B cell (primary cell): Measurements from ENCODE around the gene UBN2. TPM values are rescaled to one million over a fixed set of nuclear protein-coding genes. Genes with fewer than 3 reads are reported as not detected.
"Not testable (repeated sequence)": the region's sequence is repeated elsewhere in the genome, so short reads cannot be mapped to it uniquely, and the experiment has no call there.

Source experiments
- ATAC-seq: fragments of 200-7000 bp; cut with Tn5 transposase; one replicate; pipeline ENCODE4 v1.10.0; 2021; ENCODE audit warnings: low read depth, mild to moderate bottlenecking, moderate number of reproducible peaks, moderate library complexity
- CTCF ChIA-PET: fragments of 350-600 bp; sonication (Branson Sonifier 250); formaldehyde crosslinking; loops from one replicate; lab custom pipeline; 2021; ENCODE audit warnings: antibody characterized with exemption, inconsistent platforms; lab: Charles Lee
- POLR2A ChIA-PET: fragments of 350-600 bp; sonication (Branson Sonifier 250); formaldehyde crosslinking; loops from one replicate; lab custom pipeline; 2021; ENCODE audit warnings: antibody characterized with exemption; lab: Charles Lee
- DNase-seq: peaks from one replicate; pipeline ENCODE4 v3.0.0; 2013
- H2AFZ ChIP-seq: 2 replicates; pipeline ENCODE4 v1.6.1; 2012; ENCODE audit warnings: mild to moderate bottlenecking, low read depth, low read length; ENCODE audit not compliant: insufficient read depth, poor library complexity, severe bottlenecking
- H3K27ac ChIP-seq, 2 donors: 1 replicate in 1 of 2; 2 replicates in 1 of 2; pipeline ENCODE4 v1.5.1; 2012 to 2013; ENCODE audit warnings: low read length in 2 of 2, mild to moderate bottlenecking in 2 of 2, moderate library complexity in 1 of 2
- H3K27me3 ChIP-seq, 4 experiments: fragments of 200-600 bp in 1 of 4; sonication (generic) in 1 of 4; replicated peaks in 1 of 4; 1 replicate in 2 of 4; 2 replicates in 2 of 4; pipeline versions ENCODE4 v1.6.1 to v1.7.0; 2013 to 2016; ENCODE audit warnings: low read length in 3 of 4, mild to moderate bottlenecking in 2 of 4, mixed read lengths in 1 of 4, moderate library complexity in 1 of 4; ENCODE audit not compliant: insufficient read depth in 4 of 4, control insufficient read depth in 3 of 4; ENCODE audit errors: control extremely low read depth in 1 of 4
- H3K36me3 ChIP-seq, 2 experiments: replicated peaks in 1 of 2; 1 replicate in 1 of 2; 2 replicates in 1 of 2; pipeline versions ENCODE4 v1.6.1 to v1.7.1; 2013; ENCODE audit warnings: low read length in 1 of 2; ENCODE audit not compliant: insufficient read depth in 2 of 2, control insufficient read depth in 1 of 2; ENCODE audit errors: control extremely low read depth in 1 of 2, extremely low read depth in 1 of 2
- H3K4me1 ChIP-seq, 2 donors: fragments of 200-600 bp in 1 of 2; sonication (generic) in 1 of 2; 1 replicate in 1 of 2; 2 replicates in 1 of 2; pipeline versions ENCODE4 v1.5.1 to v1.6.1; 2013 to 2017; ENCODE audit warnings: low read length in 2 of 2; ENCODE audit not compliant: control insufficient read depth in 2 of 2, insufficient read depth in 2 of 2
- H3K4me2 ChIP-seq: replicated peaks from 2 replicates; pipeline ENCODE3; 2012; ENCODE audit warnings: mild to moderate bottlenecking, low read depth, low read length; ENCODE audit not compliant: poor library complexity, severe bottlenecking
- H3K4me3 ChIP-seq, 5 experiments: fragments of 200-600 bp in 1 of 5; sonication (generic) in 1 of 5; 1 replicate in 3 of 5; 2 replicates in 2 of 5; pipeline versions ENCODE4 v1.5.1 to v1.7.0; 2011 to 2016; ENCODE audit warnings: low read length in 4 of 5, mild to moderate bottlenecking in 4 of 5, low read depth in 2 of 5, control low read depth in 1 of 5, moderate library complexity in 1 of 5; ENCODE audit not compliant: insufficient read depth in 1 of 5; ENCODE audit errors: control extremely low read depth in 1 of 5, extremely low read depth in 1 of 5
- H3K79me2 ChIP-seq: fragments of 200-600 bp; sonication (generic); one replicate; pipeline ENCODE4 v1.6.0; 2016; ENCODE audit warnings: low read length; ENCODE audit not compliant: control insufficient read depth, insufficient read depth
- H3K9ac ChIP-seq: fragments of 200-600 bp; sonication (generic); 2 replicates; pipeline ENCODE4 v1.6.1; 2017; ENCODE audit warnings: mild to moderate bottlenecking, low read length, moderate library complexity
- H3K9me3 ChIP-seq, 3 donors: one replicate each; pipeline versions ENCODE4 v1.6.1 to v1.7.1; 2013; ENCODE audit warnings: low read length in 2 of 3; ENCODE audit not compliant: control insufficient read depth in 2 of 3, insufficient read depth in 1 of 3; ENCODE audit errors: control extremely low read depth in 1 of 3
- H4K20me1 ChIP-seq: 2 replicates; pipeline ENCODE4 v1.6.0; 2012; ENCODE audit warnings: mild to moderate bottlenecking, low read length; ENCODE audit not compliant: insufficient read depth, control insufficient read depth, poor library complexity, severe bottlenecking
- H3K27ac Mint-ChIP-seq: one replicate; pipeline ENCODE4 v1.8.0; 2021; ENCODE audit warnings: mixed read lengths
- H3K27me3 Mint-ChIP-seq: one replicate; pipeline ENCODE4 v1.8.0; 2021; ENCODE audit warnings: mixed read lengths
- H3K4me1 Mint-ChIP-seq: one replicate; pipeline ENCODE4 v1.8.0; 2021; ENCODE audit warnings: mixed read lengths
- H3K4me3 Mint-ChIP-seq: one replicate; pipeline ENCODE4 v1.8.0; 2021; ENCODE audit warnings: mixed read lengths
- H3K9me3 Mint-ChIP-seq: one replicate; pipeline ENCODE4 v1.8.0; 2022; ENCODE audit warnings: mixed read lengths; ENCODE audit not compliant: insufficient read depth
- CTCF ChIP-seq: fragments of 200-600 bp; IDR thresholded peaks from one replicate; pipeline ENCODE4 v1.8.0; 2022; ENCODE audit warnings: antibody characterized with exemption, mild to moderate bottlenecking
- EZH2 ChIP-seq: IDR thresholded peaks from 2 replicates; pipeline ENCODE4 v1.6.1; 2012; ENCODE audit warnings: borderline replicate concordance, low read depth, mild to moderate bottlenecking, moderate library complexity, low read length; ENCODE audit not compliant: insufficient read depth, poor library complexity, severe bottlenecking
- WGBS: methylation state at CpG from one replicate; pipeline ENCODE4 v1.1.5; 2013; ENCODE audit warnings: missing lambda C conversion rate; ENCODE audit not compliant: insufficient coverage; 5-methylcytosine and 5-hydroxymethylcytosine counted together
- intact Hi-C: fragments of 100-400 bp; cut with micrococcal nuclease; formaldehyde crosslinking; loops from one replicate; pipeline ENCODE4 v1.10.0; 2022
- polyA plus RNA-seq: library from polyadenylated mRNA; depleted of rRNA; stranded (reverse); fragments of >200 nt; gene quantifications from 2 replicates; pipeline ENCODE4 v1.2.3, GENCODE V29; 2012
- total RNA-seq, 2 donors: library from RNA; stranded (reverse); fragments of 120-200 nt in 1 of 2; gene quantifications; 1 replicate in 1 of 2; 2 replicates in 1 of 2; pipeline versions ENCODE4 v1.2.3 to v1.2.4, GENCODE V29; 2013 to 2022

UBN2 gene
- total and polyA plus RNA-seq, 2 donors (not counting 1 experiment from before 2014, with no cell fraction given) = 2.4 to 33.4 TPM

GRCh38 chr7:139317939-139318505, 87.0 kb downstream of the UBN2 start:
- ATAC-seq = no peak
- H3K4me2 ChIP-seq = no peak overlapping the region
- no peaks in the 10 kb centered on the region for H3K79me2 ChIP-seq
- no peak for DNase-seq
- intact Hi-C loops = no loop called here
- H3K4me3 Mint-ChIP-seq = no peak overlapping the region
- no peak overlapping the region for H3K27ac ChIP-seq
- H2AFZ ChIP-seq = no peak overlapping the region
- H3K4me3 ChIP-seq = no peak overlapping the region
- H3K27me3 ChIP-seq = no peaks in the 10 kb centered on the region
- H3K4me1 ChIP-seq = no peaks in the 10 kb centered on the region
- no peaks in the 10 kb centered on the region for H3K4me1 Mint-ChIP-seq
- H3K36me3 ChIP-seq = no peaks in the 10 kb centered on the region
- H3K9ac ChIP-seq = no peak overlapping the region
- POLR2A ChIA-PET = no interaction called here
- H3K9me3 ChIP-seq = no peaks in the 10 kb centered on the region
- TF ChIP-seq CTCF = no peak
- no peak for TF ChIP-seq EZH2
- no peaks in the 10 kb centered on the region for H4K20me1 ChIP-seq
- no peak overlapping the region for H3K27ac Mint-ChIP-seq
- no peaks in the 10 kb centered on the region for H3K9me3 Mint-ChIP-seq
- WGBS = 63% methylated on average over 4 of the region's 5 CpGs
- no peaks in the 10 kb centered on the region for H3K27me3 Mint-ChIP-seq
- CTCF ChIA-PET = no interaction called here

- Histone ChIP-seq H3K4me3 (no peak overlapping the region), H4K20me1 (no peaks in the 10 kb centered on the region), H3K27me3 (no peaks in the 10 kb centered on the region), H3K36me3 (no peaks in the 10 kb centered on the region), H3K4me1 (no peaks in the 10 kb centered on the region), H3K79me2 (no peaks in the 10 kb centered on the region), H3K4me2 (no peak overlapping the region), H3K27ac (no peak overlapping the region), H2AFZ (no peak overlapping the region), H3K9ac (no peak overlapping the region), H3K9me3 (no peaks in the 10 kb centered on the region)
- no peaks in the 10 kb centered on the region for H3K4me1 Mint-ChIP-seq
- H3K27ac Mint-ChIP-seq = no peak overlapping the region
- 83% methylated on average over 11 of the region's 11 CpGs for WGBS
- ChIA-PET POLR2A (no interaction called here), CTCF (no interaction called here)
- DNase-seq (no peak), ATAC-seq (no peak)
- TF ChIP-seq EZH2 (no peak), CTCF (no peak)
- no peaks in the 10 kb centered on the region for H3K9me3 Mint-ChIP-seq
- no peaks in the 10 kb centered on the region for H3K27me3 Mint-ChIP-seq
- H3K4me3 Mint-ChIP-seq = no peak overlapping the region
- intact Hi-C loops = no loop called here
Observed at GRCh38 chr7:139321071-139321745, 90.2 kb downstream of the UBN2 start.

GRCh38 chr7:139324709-139325108, 93.7 kb downstream of the UBN2 start:
- H3K4me3 ChIP-seq, ATAC-seq, DNase-seq, H3K27ac ChIP-seq, H4K20me1 ChIP-seq, H3K79me2 ChIP-seq, CTCF ChIA-PET, H3K4me3 Mint-ChIP-seq, H3K27me3 ChIP-seq, POLR2A ChIA-PET, H3K27me3 Mint-ChIP-seq, H2AFZ ChIP-seq, H3K9me3 Mint-ChIP-seq, H3K4me1 ChIP-seq, H3K4me2 ChIP-seq, H3K36me3 ChIP-seq, H3K4me1 Mint-ChIP-seq, H3K9ac ChIP-seq, H3K9me3 ChIP-seq, H3K27ac Mint-ChIP-seq, intact Hi-C loops: not testable (repeated sequence)
- 80% methylated on average over 1 of the region's 11 CpGs for WGBS
